GM18520 (cell line): ENCODE data around the gene MAGEB17.
"Not testable (repeated sequence)": the region's sequence is repeated elsewhere in the genome, so short reads cannot be mapped to it uniquely, and the experiment has no call there.

ENCODE experiments used
- ATAC-seq: cut with Tn5 transposase; IDR thresholded peaks from one replicate; pipeline ENCODE4 v1.9.1; 2021; ENCODE audit not compliant: unreplicated experiment

The MAGEB17 gene

GRCh38 chrX:16167181-16167580, at the start of gene MAGEB17:
Gene MAGEB17 (plus strand): TSS chrX:16167481. CDS start chrX:16170383, 2,902 bp downstream.
- ATAC-seq: no peak

GRCh38 chrX:16119353-16120220, 47.7 kb upstream of the MAGEB17 start:
- peak; percentile 73 for ATAC-seq

- ATAC-seq: no peak
These were observed 46.9 kb upstream of the MAGEB17 start for GRCh38 chrX:16120431-16120830.

GRCh38 chrX:16123222-16123786, 44.0 kb upstream of the MAGEB17 start, which contains the start of gene GRPR:
Gene GRPR (plus strand): TSS chrX:16123565. CDS start chrX:16123954, 389 bp downstream.
- peak; percentile 57 for ATAC-seq

- ATAC-seq: no peak
These were observed 43.1 kb upstream of the MAGEB17 start for GRCh38 chrX:16124201-16124600.

- no peak for ATAC-seq
These were observed 41.6 kb upstream of the MAGEB17 start for GRCh38 chrX:16125520-16126149.

- no peak for ATAC-seq
These were observed 36.6 kb upstream of the MAGEB17 start for GRCh38 chrX:16130707-16131106.

GRCh38 chrX:16134936-16135335, 32.3 kb upstream of the MAGEB17 start:
- ATAC-seq: no peak

- no peak for ATAC-seq
These were observed 31.2 kb upstream of the MAGEB17 start for GRCh38 chrX:16136080-16136479.

GRCh38 chrX:16137416-16138107, 29.7 kb upstream of the MAGEB17 start:
- ATAC-seq: peak; percentile 55

GRCh38 chrX:16138108-16138427, 29.2 kb upstream of the MAGEB17 start:
- ATAC-seq: no peak

- ATAC-seq: no peak
These were observed 26.8 kb upstream of the MAGEB17 start for GRCh38 chrX:16140448-16140847.

- no peak for ATAC-seq
These were observed 26.3 kb upstream of the MAGEB17 start for GRCh38 chrX:16140983-16141382.

GRCh38 chrX:16141422-16142245, 25.6 kb upstream of the MAGEB17 start:
- ATAC-seq: no peak

- ATAC-seq: no peak
These were observed 25.1 kb upstream of the MAGEB17 start for GRCh38 chrX:16142246-16142558.

- no peak for ATAC-seq
These were observed 23.3 kb upstream of the MAGEB17 start for GRCh38 chrX:16143968-16144367.

GRCh38 chrX:16144420-16144819, 22.9 kb upstream of the MAGEB17 start:
- ATAC-seq: no peak

- not testable (repeated sequence) for ATAC-seq
These were observed 22.2 kb upstream of the MAGEB17 start for GRCh38 chrX:16145093-16145492.

- no peak for ATAC-seq
These were observed 21.6 kb upstream of the MAGEB17 start for GRCh38 chrX:16145656-16146055.

- no peak for ATAC-seq
These were observed 18.4 kb upstream of the MAGEB17 start for GRCh38 chrX:16148896-16149295.
